ENCODE measurements around the gene PARP14. TPM values are rescaled to one million over a fixed set of nuclear protein-coding genes. Genes with fewer than 3 reads are reported as not detected.

The PARP14 gene
- total RNA-seq, 2 experiments from 2014 or later = 53.1 to 53.3 TPM

DNA sequence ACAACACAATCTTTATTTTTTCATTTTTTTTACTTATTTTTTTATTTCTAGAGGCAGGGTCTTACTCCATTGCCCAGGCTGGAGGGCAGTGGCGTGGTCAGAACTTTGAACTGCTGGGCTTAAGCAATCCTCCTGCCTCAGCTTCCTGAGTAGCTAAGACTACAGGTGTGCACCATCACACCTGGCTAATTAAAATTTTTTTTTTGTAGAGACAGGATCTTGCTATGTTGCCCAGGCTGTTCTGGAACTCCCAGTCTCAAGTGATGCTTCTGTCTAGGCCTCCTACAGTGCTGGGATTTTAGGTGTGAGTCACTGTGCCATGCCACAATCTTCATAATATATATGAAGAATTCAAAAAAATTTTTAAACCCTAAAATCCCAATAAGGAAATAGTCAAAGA lies 92.2 kb downstream of the PARP14 start:
- ATAC-seq (no peak), DNase-seq (no peak)
- H3K27ac Mint-ChIP-seq = no peak overlapping the region
- intact Hi-C loops (cut with micrococcal nuclease) = no loop called here
- TF ChIP-seq, protein P1, sequence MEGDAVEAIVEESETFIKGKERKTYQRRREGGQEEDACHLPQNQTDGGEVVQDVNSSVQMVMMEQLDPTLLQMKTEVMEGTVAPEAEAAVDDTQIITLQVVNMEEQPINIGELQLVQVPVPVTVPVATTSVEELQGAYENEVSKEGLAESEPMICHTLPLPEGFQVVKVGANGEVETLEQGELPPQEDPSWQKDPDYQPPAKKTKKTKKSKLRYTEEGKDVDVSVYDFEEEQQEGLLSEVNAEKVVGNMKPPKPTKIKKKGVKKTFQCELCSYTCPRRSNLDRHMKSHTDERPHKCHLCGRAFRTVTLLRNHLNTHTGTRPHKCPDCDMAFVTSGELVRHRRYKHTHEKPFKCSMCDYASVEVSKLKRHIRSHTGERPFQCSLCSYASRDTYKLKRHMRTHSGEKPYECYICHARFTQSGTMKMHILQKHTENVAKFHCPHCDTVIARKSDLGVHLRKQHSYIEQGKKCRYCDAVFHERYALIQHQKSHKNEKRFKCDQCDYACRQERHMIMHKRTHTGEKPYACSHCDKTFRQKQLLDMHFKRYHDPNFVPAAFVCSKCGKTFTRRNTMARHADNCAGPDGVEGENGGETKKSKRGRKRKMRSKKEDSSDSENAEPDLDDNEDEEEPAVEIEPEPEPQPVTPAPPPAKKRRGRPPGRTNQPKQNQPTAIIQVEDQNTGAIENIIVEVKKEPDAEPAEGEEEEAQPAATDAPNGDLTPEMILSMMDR (IDR thresholded peaks at IDR 0.05) = no peak
- peaks cover 3% of the 10 kb centered on the region for H3K4me1 Mint-ChIP-seq (ENCODE audit: low read depth)
- CTCF ChIA-PET = interaction anchor here (0.8 to 1.1 kb wide), 2 partner anchors 9 to 18 kb away, joined by 3 to 7 read pairs; no protein-coding TSS in a partner anchor
- no peaks in the 10 kb centered on the region for H3K9me3 Mint-ChIP-seq
- H3K27me3 Mint-ChIP-seq = no peaks in the 10 kb centered on the region
- H3K4me3 Mint-ChIP-seq = no peak overlapping the region
- H3K36me3 Mint-ChIP-seq (ENCODE audit: low read depth) = peaks cover 5% of the 10 kb centered on the region
- POLR2A ChIA-PET = interaction anchor here (0.7 kb wide), 1 partner anchor 276 kb away, joined by 3 read pairs; no protein-coding TSS in a partner anchor

DNA sequence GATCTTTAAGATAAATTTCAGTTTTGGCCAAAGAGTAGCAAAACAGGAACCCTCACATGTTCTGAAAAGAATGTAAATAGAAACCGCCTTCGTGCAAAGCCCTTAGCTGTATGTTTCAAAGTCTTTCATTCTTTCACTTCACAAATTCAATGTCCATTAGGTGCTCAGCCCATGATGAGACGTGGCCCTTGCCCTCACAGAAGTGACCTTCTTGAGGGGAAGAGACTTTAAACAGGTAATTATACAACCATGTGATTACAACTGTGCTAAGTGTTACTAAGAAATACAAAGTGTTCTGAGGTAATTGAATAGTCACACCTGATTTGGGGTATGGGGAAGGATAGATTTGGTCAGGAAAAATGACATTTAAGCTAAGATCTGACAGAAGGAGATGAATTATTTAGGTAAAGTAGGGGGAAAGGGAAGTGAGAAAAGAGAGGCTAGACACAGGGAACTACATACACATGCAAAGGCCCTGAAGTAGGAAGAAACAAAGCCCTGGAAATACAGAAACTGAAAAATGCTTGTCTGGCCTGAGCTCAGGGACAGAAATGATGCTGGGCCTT lies 93.4 kb downstream of the PARP14 start:
- CTCF ChIA-PET = interaction anchor here (1.4 to 1.5 kb wide), 2 partner anchors 10 to 19 kb away, joined by 3 to 5 read pairs; no protein-coding TSS in a partner anchor
- Mint-ChIP-seq H3K36me3 (ENCODE audit: low read depth) (peaks cover 3% of the 10 kb centered on the region), H3K27me3 (no peaks in the 10 kb centered on the region), H3K9me3 (no peaks in the 10 kb centered on the region), H3K4me3 (no peak overlapping the region), H3K4me1 (ENCODE audit: low read depth) (peaks cover 3% of the 10 kb centered on the region), H3K27ac (peak overlapping the region; percentile 26)
- no peak for DNase-seq
- POLR2A ChIA-PET = no interaction called here
- intact Hi-C loops (cut with micrococcal nuclease) = no loop called here
- ATAC-seq = no peak
- TF ChIP-seq, protein P1 (IDR thresholded peaks at IDR 0.05) = no peak

DNA sequence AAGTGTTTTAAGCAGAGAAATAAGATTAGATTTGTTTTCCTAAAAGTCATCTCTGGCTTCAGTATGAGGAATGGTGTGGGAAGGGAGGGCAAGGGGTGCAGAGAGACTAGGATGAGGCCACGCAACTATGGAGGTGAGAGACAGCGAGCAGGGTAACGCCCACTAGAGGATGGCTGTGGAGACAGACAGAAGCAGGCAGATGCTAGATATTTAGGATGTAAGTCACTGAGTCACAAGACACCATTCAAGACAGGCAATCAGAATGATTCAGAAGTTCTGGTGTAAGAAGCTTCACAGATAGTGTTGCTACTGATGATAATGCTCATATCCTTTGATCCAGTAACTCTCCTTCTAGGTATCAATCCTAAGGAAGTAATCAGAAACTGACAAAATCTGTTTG lies 93.9 kb downstream of the PARP14 start:
- Mint-ChIP-seq H3K9me3 (no peaks in the 10 kb centered on the region), H3K4me1 (ENCODE audit: low read depth) (peaks cover 3% of the 10 kb centered on the region), H3K4me3 (no peak overlapping the region), H3K36me3 (ENCODE audit: low read depth) (peaks cover 3% of the 10 kb centered on the region), H3K27me3 (no peaks in the 10 kb centered on the region), H3K27ac (no peak overlapping the region)
- DNase-seq = no peak
- POLR2A ChIA-PET = no interaction called here
- CTCF ChIA-PET = interaction anchor here (1.4 to 1.5 kb wide), 2 partner anchors 10 to 20 kb away, joined by 3 to 5 read pairs; no protein-coding TSS in a partner anchor
- ATAC-seq = peak; percentile 67
- intact Hi-C loops (cut with micrococcal nuclease) = no loop called here
- TF ChIP-seq, protein P1 (IDR thresholded peaks at IDR 0.05) = no peak

DNA sequence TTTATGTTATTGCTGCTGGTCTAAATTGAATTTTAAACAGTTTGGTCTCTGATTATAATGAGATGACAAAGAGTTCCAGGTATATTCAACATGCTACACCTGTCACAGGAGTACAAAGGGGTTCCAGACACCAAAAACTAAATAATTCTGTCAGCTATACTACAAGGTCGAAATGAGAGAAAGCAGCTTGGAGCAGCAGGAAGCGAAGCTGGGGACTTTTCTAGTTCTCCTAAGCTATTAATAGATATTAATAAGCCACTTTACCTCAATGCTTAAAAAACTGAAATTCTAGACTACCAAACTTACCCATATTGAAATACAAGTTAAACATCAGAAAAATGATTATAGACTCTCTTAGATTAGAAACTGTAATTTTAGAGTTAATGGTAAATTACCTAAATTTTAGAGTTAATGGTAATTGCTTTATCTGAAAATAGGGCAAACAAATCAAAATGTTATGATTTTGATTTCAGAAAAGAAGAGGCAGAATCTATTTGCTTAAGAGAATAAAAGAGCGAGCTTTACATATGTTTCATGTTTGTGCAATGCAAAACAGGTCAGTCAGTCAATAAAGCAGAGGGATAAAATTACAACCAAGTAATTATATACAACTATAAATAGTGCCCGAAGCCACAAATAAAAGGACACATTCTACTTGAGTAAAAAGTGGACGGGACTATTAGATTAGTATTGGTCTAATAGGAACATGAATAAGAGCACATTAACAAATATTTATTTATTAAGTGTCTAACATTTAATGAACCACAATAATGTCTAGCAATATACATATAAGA lies 96.2 kb downstream of the PARP14 start:
- intact Hi-C loops (cut with micrococcal nuclease) = no loop called here
- ChIA-PET CTCF (interaction anchor here (1.1 to 1.3 kb wide), 3 partner anchors 17 to 77 kb away, joined by 3 to 4 read pairs (median 3); partner anchors contain the start of gene HSPBAP1), POLR2A (no interaction called here)
- ATAC-seq (no peak), DNase-seq (no peak)
- H3K27ac Mint-ChIP-seq = no peak overlapping the region
- H3K4me3 Mint-ChIP-seq = no peak overlapping the region
- TF ChIP-seq, protein P1 (IDR thresholded peaks at IDR 0.05) = no peak
- peaks cover 3% of the 10 kb centered on the region for H3K4me1 Mint-ChIP-seq (ENCODE audit: low read depth)
- H3K27me3 Mint-ChIP-seq = no peaks in the 10 kb centered on the region
- H3K9me3 Mint-ChIP-seq = no peaks in the 10 kb centered on the region
- peaks cover 5% of the 10 kb centered on the region for H3K36me3 Mint-ChIP-seq (ENCODE audit: low read depth)

DNA sequence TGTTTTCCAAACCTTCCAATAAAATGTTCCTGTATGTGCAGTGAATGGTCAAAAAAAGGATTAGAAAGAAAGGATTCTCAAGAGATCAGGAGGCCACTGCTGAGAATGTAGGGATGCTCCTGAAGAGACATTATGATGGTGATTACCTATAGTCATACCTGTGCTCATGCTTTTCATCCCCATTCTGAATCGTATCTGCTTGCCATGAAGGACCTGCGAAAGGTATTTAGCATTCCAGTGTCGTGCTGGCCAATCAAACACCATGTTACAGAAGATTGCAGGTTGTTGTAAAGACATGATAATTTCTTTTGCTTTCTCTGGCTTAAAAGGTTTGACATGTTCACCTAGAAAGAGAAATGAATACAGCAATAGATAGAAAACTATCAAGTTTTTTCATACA lies 96.9 kb downstream of the PARP14 start:
- Mint-ChIP-seq H3K4me1 (ENCODE audit: low read depth) (peaks cover 3% of the 10 kb centered on the region), H3K36me3 (ENCODE audit: low read depth) (peaks cover 5% of the 10 kb centered on the region), H3K27ac (no peak overlapping the region), H3K4me3 (no peak overlapping the region), H3K27me3 (no peaks in the 10 kb centered on the region), H3K9me3 (no peaks in the 10 kb centered on the region)
- ChIA-PET CTCF (no interaction called here), POLR2A (no interaction called here)
- intact Hi-C loops (cut with micrococcal nuclease) = no loop called here
- TF ChIP-seq, protein P1 (IDR thresholded peaks at IDR 0.05) = no peak
- DNase-seq (no peak), ATAC-seq (no peak)
